ENCODE data around the gene GRM3. TPM values are rescaled to one million over a fixed set of nuclear protein-coding genes. Genes with fewer than 3 reads are reported as not detected.
A peak's percentile ranks its signal among the peaks of the same experiment; 100 is the strongest.
"Not testable (repeated sequence)": the region's sequence is repeated elsewhere in the genome, so short reads cannot be mapped to it uniquely, and the experiment has no call there.

GRM3 gene
- total RNA-seq (2014; rRNA removed; shearing (Covaris generic)): not detected in 2 replicates

- peak; percentile 49 for DNase-seq (ENCODE audit: low read depth)
Measured at GRCh38 chr7:86643561-86644281, at the start of gene GRM3. GRM3 (plus strand) TSS chr7:86643909; CDS start chr7:86765146, 121,237 bp downstream.

GRCh38 chr7:86598311-86598710 is 45.4 kb upstream of the GRM3 start:
- DNase-seq (ENCODE audit: low read depth): peak; percentile 56

DNA sequence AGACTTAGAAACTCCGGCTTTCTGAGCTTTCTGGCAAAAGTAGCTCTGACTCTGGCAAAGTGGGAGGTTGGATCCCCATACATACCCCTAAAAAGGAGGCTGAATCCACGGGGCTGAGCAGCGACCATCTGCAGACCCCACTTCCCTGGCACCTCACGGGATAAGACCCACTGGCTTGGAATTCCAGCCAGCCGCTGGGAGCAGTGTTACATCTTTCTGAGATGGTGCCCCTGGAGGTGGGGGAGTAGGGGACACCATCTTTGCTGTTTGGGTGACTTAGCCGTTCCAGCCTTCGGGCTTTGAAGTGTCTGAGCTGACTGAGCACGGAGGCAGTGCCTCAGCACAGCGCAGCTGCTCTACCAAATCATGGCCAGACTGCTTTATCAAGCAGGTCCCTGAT is 45.0 kb upstream of the GRM3 start:
- DNase-seq (ENCODE audit: low read depth): peak; percentile 2

GRCh38 chr7:86600506-86601290 is 43.0 kb upstream of the GRM3 start:
- DNase-seq (ENCODE audit: low read depth): no peak

- DNase-seq (ENCODE audit: low read depth): not testable (repeated sequence)
Measured at GRCh38 chr7:86615711-86616110, 28.0 kb upstream of the GRM3 start.

GRCh38 chr7:86644282-86645224 is 844 bp downstream of the GRM3 start:
- peak; percentile 5 for DNase-seq (ENCODE audit: low read depth)

DNA sequence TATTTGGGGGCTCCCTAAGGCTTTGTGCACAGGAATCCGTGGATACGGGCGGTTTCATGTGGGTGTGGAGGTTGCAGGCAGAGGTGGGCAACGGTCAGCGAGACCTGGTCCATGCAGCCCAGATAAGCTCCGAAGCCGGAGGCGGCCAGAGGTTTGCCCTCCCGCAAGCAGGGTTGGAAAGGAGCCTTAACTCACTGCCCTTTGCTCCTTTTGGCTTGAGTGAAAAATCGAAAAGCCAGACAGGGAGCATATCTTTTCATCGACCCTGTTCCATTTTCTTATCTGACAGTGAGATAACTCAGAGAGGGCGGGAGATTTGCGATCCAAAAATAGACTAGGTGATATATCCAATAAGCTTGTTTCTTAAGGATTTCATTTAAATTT is 1.5 kb downstream of the GRM3 start:
- DNase-seq (ENCODE audit: low read depth): no peak

- no peak for DNase-seq (ENCODE audit: low read depth)
Measured at GRCh38 chr7:86645676-86646276, 2.1 kb downstream of the GRM3 start.

DNA sequence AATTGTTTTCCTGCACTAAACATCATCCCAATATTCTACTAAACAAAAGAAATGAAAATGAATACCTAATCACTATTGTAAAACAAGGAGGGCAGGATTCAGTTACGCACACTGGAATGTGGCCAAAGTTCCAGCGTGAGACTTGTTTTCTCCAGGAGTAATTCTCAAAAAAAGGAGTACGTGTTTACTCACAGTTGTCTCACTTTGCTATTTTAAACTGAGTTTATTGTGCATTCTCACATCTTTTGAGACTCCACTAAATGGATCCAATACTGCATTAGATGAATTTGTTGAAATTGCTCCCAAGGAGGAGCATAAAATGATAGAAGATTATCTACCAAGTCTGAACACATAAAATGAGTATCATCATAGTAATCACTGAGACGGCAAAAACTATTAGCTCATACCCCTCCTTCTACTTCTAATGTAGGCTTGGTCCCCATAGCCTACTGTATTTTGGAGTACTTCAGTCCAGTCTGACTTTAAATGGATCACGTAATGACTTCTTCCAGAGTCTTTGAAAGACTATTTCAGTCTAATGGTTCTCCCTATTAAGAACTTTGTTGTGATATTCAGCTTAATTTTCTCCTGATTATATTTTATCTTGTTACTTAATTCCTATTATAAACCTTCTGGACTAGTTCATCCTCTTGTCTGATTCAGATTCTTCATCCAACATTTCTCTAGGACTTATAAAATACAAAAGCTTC is 3.8 kb downstream of the GRM3 start:
- DNase-seq (ENCODE audit: low read depth): no peak

DNA sequence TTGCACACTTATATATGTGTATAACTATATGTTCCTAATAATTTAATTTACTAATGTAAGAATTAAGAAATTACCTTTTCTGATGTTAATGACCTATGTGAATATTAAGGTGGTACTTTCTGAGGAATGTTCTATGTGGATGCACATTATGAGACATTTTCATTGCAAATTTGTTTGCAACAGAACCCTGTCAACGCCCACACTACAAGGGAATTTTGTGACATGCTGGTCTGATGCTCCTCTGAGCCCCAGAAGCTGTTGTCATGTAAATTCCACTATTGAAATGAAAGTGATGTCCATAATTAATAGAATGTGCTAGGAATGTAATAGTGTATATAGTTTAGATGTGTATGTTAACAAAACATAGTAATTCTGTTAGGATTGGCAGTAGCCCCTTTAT is 4.5 kb downstream of the GRM3 start:
- DNase-seq (ENCODE audit: low read depth): no peak

GRCh38 chr7:86653919-86654659 is 10.4 kb downstream of the GRM3 start:
- peak; percentile 23 for DNase-seq (ENCODE audit: low read depth)

GRCh38 chr7:86657948-86658347 is 14.2 kb downstream of the GRM3 start:
- DNase-seq (ENCODE audit: low read depth): no peak

GRCh38 chr7:86660950-86661462 is 17.3 kb downstream of the GRM3 start:
- DNase-seq (ENCODE audit: low read depth): no peak

DNA sequence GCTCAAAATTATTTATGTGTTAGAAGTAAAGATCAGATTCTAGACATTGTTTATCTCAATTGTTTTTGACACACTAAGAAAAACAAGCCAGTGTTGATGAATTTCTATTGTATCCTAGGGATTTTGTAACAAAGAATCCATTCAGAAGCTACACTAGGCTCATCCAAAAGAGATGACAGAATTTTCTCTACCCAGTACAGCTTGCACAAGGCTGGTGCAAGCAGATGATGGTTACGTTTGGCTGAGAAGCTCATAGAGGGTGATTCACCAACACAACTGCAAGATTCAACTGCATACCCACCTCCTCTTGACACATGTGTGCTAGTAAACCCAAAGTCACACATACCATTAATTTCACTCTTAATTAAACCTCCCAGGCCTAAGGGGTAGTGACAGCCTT is 20.8 kb downstream of the GRM3 start:
- DNase-seq (ENCODE audit: low read depth): no peak

GRCh38 chr7:86664991-86665390 is 21.3 kb downstream of the GRM3 start:
- DNase-seq (ENCODE audit: low read depth): no peak

- no peak for DNase-seq (ENCODE audit: low read depth)
Measured at GRCh38 chr7:86665669-86666068, 22.0 kb downstream of the GRM3 start.

- DNase-seq (ENCODE audit: low read depth): no peak
Measured at GRCh38 chr7:86667732-86668131, 24.0 kb downstream of the GRM3 start.

- DNase-seq (ENCODE audit: low read depth): no peak
Measured at GRCh38 chr7:86668315-86668714, 24.6 kb downstream of the GRM3 start.

- DNase-seq (ENCODE audit: low read depth): no peak
Measured at GRCh38 chr7:86687831-86688230, 44.1 kb downstream of the GRM3 start.

GRCh38 chr7:86689363-86689762 is 45.7 kb downstream of the GRM3 start:
- no peak for DNase-seq (ENCODE audit: low read depth)

All from Daoy (cell line).